Measurements from ENCODE around the gene ANXA5. TPM values are rescaled to one million over a fixed set of nuclear protein-coding genes. Genes with fewer than 3 reads are reported as not detected.

The ANXA5 gene
- total RNA-seq, 6 donors from 2014 or later = 156 to 446 (median 301) TPM

DNA sequence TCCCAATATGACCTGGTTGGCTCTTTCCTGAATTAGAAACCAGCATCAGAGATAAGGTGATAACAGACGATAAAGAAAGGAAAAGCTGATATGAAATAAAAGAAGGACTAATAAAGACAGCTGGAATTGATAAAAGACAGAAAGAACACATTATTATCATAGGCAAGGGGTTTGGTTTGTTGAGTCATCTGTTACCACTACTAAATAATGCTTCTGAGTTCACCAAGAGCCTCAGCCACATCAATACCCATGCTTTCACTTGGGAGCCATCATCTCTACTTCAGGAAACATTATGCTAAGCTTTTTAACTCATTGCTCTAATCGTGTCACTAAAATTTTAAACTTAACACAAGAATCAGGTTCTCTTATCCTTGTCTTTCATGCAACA is 27.6 kb downstream of the ANXA5 start:
- ATAC-seq (ENCODE audit: low FRiP score in 2 of 2) (peak in 1 of 2 donors; percentile 72), DNase-seq (no peak)
- no peaks in the 10 kb centered on the region for H3K9me3 ChIP-seq
- H3K4me1 ChIP-seq = peaks cover 0 to 7% (median 1%) of the 10 kb centered on the region in 4 donors
- no peak overlapping the region for H3K27ac ChIP-seq
- H3K4me3 ChIP-seq = no peak overlapping the region
- TF ChIP-seq POLR2AphosphoS5 (IDR thresholded peaks at IDR 0.05) (no peak), POLR2A (IDR thresholded peaks at IDR 0.05) (no peak), EP300 (IDR thresholded peaks at IDR 0.05) (no peak)
- TF ChIP-seq, protein P1, sequence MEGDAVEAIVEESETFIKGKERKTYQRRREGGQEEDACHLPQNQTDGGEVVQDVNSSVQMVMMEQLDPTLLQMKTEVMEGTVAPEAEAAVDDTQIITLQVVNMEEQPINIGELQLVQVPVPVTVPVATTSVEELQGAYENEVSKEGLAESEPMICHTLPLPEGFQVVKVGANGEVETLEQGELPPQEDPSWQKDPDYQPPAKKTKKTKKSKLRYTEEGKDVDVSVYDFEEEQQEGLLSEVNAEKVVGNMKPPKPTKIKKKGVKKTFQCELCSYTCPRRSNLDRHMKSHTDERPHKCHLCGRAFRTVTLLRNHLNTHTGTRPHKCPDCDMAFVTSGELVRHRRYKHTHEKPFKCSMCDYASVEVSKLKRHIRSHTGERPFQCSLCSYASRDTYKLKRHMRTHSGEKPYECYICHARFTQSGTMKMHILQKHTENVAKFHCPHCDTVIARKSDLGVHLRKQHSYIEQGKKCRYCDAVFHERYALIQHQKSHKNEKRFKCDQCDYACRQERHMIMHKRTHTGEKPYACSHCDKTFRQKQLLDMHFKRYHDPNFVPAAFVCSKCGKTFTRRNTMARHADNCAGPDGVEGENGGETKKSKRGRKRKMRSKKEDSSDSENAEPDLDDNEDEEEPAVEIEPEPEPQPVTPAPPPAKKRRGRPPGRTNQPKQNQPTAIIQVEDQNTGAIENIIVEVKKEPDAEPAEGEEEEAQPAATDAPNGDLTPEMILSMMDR (IDR thresholded peaks at IDR 0.05) = no peak
- WGBS, 2 donors = 73 to 92% methylated on average over 2 of the region's 2 CpGs
- H3K27me3 ChIP-seq = no peaks in the 10 kb centered on the region
- peaks cover 22 to 81% (median 56%) of the 10 kb centered on the region in 4 donors for H3K36me3 ChIP-seq

DNA sequence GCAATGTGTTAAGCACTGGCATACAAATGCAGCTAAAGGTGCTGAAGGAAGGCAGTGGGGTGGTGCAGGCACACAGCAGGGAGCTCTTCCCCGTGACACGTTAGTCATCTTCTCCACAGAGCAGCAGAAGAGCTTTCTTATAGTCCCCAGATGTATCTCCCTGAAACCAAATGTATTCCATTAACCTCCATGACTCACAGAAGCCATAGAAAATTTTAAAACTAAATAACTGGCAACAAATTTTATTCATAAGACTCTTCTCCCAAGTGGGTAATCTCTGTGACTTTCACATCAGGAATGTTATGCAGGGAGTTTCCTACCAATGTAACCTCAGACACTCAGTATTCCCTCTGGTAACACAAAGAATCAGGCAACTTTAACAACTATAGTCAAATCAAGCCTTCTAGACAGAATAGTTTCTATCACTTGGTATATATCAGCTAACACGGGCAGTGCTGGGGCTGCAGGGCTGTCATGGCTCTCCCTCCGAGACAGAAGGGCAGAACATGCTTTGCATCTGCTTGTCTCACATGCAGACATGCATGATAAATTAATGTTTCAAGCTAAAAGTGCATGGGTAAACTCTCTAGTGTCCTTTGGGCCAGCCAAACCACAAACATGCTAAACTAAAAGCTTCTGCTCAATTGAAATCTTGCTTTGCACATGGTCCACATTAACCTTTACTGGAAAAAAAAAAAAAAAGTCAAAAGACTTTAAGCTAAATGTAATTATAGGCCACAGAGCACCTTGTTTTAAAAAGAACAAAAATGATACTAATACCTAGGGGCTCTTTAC is 28.2 kb downstream of the ANXA5 start:
- TF ChIP-seq POLR2AphosphoS5 (IDR thresholded peaks at IDR 0.05) (no peak), EP300 (IDR thresholded peaks at IDR 0.05) (no peak), POLR2A (IDR thresholded peaks at IDR 0.05) (no peak)
- TF ChIP-seq, protein P1 (IDR thresholded peaks at IDR 0.05) = no peak
- Histone ChIP-seq H3K36me3 (peaks cover 21 to 78% (median 55%) of the 10 kb centered on the region in 4 donors), H3K4me3 (no peak overlapping the region), H3K9me3 (no peaks in the 10 kb centered on the region), H3K27ac (no peak overlapping the region), H3K4me1 (peaks cover 0 to 7% (median 1%) of the 10 kb centered on the region in 4 donors), H3K27me3 (no peaks in the 10 kb centered on the region)
- ATAC-seq (ENCODE audit: low FRiP score in 2 of 2) (peak in 1 of 2 donors; percentile 87), DNase-seq (no peak)
- WGBS, 2 donors = 93 to 95% methylated on average over 4 of the region's 4 CpGs

DNA sequence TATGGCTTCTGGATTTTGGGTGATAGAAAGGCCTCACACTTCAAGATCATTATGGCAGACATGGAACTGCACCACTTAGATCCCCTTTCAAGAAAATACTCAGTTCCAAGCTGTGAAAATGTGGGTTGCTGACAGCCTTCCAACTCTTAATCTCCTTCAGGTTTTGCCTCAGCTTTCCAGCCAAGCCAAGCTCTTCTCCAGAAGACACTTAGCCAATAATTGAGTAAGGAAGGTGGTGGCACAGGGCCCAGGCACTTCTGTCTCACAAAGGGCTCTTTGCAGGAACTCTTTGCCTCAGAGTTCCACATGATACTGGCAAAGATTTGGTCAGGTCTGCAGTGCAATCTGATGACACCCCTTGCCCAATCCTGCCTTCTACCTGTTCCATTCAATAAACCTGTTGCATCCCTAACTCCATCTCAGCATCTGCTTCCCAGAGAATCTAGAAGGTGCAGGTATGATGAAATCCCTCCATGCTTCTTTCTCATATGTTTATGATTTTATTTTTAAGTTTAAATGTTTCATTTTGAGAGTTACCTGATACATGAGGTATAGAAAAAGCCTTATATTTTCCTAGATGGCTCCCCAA is 30.6 kb downstream of the ANXA5 start:
- DNase-seq = peak in 1 of 2 donors; percentile 64
- peaks cover 0 to 7% (median 1%) of the 10 kb centered on the region in 4 donors for H3K4me1 ChIP-seq
- no peak overlapping the region for H3K4me3 ChIP-seq
- no peak overlapping the region for H3K27ac ChIP-seq
- no peaks in the 10 kb centered on the region for H3K9me3 ChIP-seq
- TF ChIP-seq POLR2A (IDR thresholded peaks at IDR 0.05) (no peak), POLR2AphosphoS5 (IDR thresholded peaks at IDR 0.05) (no peak), EP300 (IDR thresholded peaks at IDR 0.05) (no peak)
- TF ChIP-seq, protein P1 (IDR thresholded peaks at IDR 0.05) = no peak
- H3K36me3 ChIP-seq = peaks cover 20 to 54% (median 46%) of the 10 kb centered on the region in 4 donors
- H3K27me3 ChIP-seq = no peaks in the 10 kb centered on the region
- peak in 1 of 2 donors; percentile 8 for ATAC-seq (ENCODE audit: low FRiP score in 2 of 2)

DNA sequence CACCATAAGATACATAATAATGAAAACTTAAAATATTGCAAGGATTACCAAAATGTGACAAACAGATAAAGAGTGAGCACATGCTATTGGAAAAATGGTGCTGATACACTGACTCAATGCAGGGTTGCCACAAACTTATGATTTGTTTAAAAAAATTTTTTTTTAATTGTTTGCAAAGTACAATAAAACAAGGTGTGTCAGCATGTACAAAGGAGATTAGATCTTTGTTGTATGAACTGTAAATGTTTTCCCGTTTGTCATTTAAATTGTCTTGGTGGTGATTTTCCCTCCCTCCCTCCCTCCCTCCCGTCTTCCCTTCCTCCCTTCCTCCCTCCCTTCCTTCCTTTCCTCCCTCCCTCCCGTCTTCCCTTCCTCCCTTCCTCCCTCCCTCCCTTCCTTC is 31.4 kb downstream of the ANXA5 start:
- no peak for ATAC-seq (ENCODE audit: low FRiP score in 2 of 2)

More for the DNA sequence above, 31.4 kb downstream of the ANXA5 start:
- TF ChIP-seq POLR2A (IDR thresholded peaks at IDR 0.05) (no peak), POLR2AphosphoS5 (IDR thresholded peaks at IDR 0.05) (no peak), EP300 (IDR thresholded peaks at IDR 0.05) (no peak)
- TF ChIP-seq, protein P1 (IDR thresholded peaks at IDR 0.05) = no peak
- Histone ChIP-seq H3K36me3 (peaks cover 20 to 47% (median 43%) of the 10 kb centered on the region in 4 donors), H3K4me3 (no peak overlapping the region), H3K4me1 (peaks cover 0 to 7% (median 1%) of the 10 kb centered on the region in 4 donors), H3K27ac (no peak overlapping the region), H3K27me3 (no peaks in the 10 kb centered on the region), H3K9me3 (no peaks in the 10 kb centered on the region)
- 50 to 51% methylated on average over 3 of the region's 3 CpGs for WGBS, 2 donors
- DNase-seq = no peak
